Measurements from ENCODE around the gene ADPRHL1. TPM values are rescaled to one million over a fixed set of nuclear protein-coding genes. Genes with fewer than 3 reads are reported as not detected.

The ADPRHL1 gene
- total and polyA plus RNA-seq, 2 donors (not counting 3 experiments of a cell fraction or from before 2014, with no cell fraction given) = 0.52 to 0.97 TPM

DNA sequence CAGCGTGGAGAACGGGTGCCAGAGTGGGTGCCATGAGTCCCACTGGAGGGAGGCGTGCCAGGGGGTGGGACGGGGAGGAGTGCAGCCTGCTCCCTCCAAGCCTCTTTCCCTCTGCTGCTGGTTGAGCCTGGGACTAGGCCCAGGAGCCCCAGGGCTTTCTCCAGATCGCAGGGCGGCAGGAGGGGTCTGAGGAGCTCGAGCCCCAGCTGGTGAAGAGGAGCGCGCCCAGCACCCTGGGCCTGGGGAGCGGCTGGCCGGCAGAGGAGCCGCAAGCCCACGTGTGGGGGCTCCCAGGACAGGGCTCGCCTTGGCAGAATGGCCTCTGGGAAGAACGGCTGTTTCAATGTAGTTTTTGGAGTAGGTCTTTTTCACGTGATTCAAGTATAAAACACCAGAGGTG lies 49.4 kb upstream of the ADPRHL1 start:
- DNase-seq (ENCODE audit: low read depth, low spot score) = no peak
- no peak overlapping the region for H3K4me3 ChIP-seq (replicated peaks in 1 of 3; ENCODE audit: insufficient read depth in 1 of 3, low read depth in 1 of 3, low read length in 3 of 3)
- TF ChIP-seq EZH2 (IDR thresholded peaks at IDR 0.05; ENCODE audit: borderline replicate concordance, low read depth, low read length, severe bottlenecking) = no peak
- no peak for TF ChIP-seq POLR2AphosphoS5 (IDR thresholded peaks at IDR 0.05; ENCODE audit: insufficient read depth, low read depth, low read length)
- no peak for TF ChIP-seq FOS (IDR thresholded peaks at IDR 0.05; ENCODE audit: borderline replicate concordance, insufficient read depth, low read length)
- no peak for TF ChIP-seq POLR2A (IDR thresholded peaks at IDR 0.05; ENCODE audit: low read depth, low read length)
- TF ChIP-seq, protein P1, sequence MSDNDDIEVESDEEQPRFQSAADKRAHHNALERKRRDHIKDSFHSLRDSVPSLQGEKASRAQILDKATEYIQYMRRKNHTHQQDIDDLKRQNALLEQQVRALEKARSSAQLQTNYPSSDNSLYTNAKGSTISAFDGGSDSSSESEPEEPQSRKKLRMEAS (IDR thresholded peaks at IDR 0.05; ENCODE audit: insufficient read depth, insufficient read length) = no peak
- TF ChIP-seq, protein P2, sequence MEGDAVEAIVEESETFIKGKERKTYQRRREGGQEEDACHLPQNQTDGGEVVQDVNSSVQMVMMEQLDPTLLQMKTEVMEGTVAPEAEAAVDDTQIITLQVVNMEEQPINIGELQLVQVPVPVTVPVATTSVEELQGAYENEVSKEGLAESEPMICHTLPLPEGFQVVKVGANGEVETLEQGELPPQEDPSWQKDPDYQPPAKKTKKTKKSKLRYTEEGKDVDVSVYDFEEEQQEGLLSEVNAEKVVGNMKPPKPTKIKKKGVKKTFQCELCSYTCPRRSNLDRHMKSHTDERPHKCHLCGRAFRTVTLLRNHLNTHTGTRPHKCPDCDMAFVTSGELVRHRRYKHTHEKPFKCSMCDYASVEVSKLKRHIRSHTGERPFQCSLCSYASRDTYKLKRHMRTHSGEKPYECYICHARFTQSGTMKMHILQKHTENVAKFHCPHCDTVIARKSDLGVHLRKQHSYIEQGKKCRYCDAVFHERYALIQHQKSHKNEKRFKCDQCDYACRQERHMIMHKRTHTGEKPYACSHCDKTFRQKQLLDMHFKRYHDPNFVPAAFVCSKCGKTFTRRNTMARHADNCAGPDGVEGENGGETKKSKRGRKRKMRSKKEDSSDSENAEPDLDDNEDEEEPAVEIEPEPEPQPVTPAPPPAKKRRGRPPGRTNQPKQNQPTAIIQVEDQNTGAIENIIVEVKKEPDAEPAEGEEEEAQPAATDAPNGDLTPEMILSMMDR (IDR thresholded peaks at IDR 0.05; ENCODE audit: extremely low read depth in 1 of 2, insufficient read depth in 1 of 2, low read depth in 1 of 2, low read length in 2 of 2) = no peak
- peaks cover 38% of the 10 kb centered on the region for H3K79me2 ChIP-seq (ENCODE audit: control insufficient read depth, insufficient read depth, low read length)
- H2AFZ ChIP-seq (ENCODE audit: low read depth, low read length) = no peak overlapping the region
- no peak overlapping the region for H3K4me2 ChIP-seq (ENCODE audit: insufficient read depth, low read length)
- no peaks in the 10 kb centered on the region for H3K27me3 ChIP-seq (ENCODE audit: control insufficient read depth in 2 of 2, insufficient read depth in 2 of 2, low read length in 2 of 2)
- intact Hi-C loops (cut with micrococcal nuclease) (no loop called here), dilution Hi-C loops (cut with MboI; ENCODE audit: extremely low pct_ligation_motif_present, low sequenced_read_pairs) (no loop called here)
- H3K9ac ChIP-seq (replicated peaks; ENCODE audit: extremely low read depth, insufficient read depth, low read length) = no peak overlapping the region
- H3K4me1 ChIP-seq (ENCODE audit: control insufficient read depth, extremely low read depth, insufficient read depth, low read length) = no peaks in the 10 kb centered on the region
- H3K9me1 ChIP-seq (replicated peaks; ENCODE audit: control insufficient read depth, extremely low read depth, insufficient read depth, low read length) = no peaks in the 10 kb centered on the region
- peaks cover under 1% of the 10 kb centered on the region for H4K20me1 ChIP-seq (replicated peaks; ENCODE audit: control insufficient read depth, extremely low read depth, insufficient read depth, low read length)
- CTCF ChIA-PET = interaction anchor here (3.0 kb wide), 1 partner anchor 59 kb away, joined by 11 read pairs; no protein-coding TSS in a partner anchor
- BruUV-seq (replicated peaks) = no TSS peak
- POLR2A ChIA-PET = no interaction called here
- no peaks in the 10 kb centered on the region for H3K9me3 ChIP-seq (replicated peaks; ENCODE audit: control insufficient read depth, insufficient read depth, low read length)
- H3K36me3 ChIP-seq (ENCODE audit: control insufficient read depth in 2 of 2, extremely low read depth in 1 of 2, insufficient read depth in 2 of 2, low read length in 2 of 2) = peaks cover 24 to 43% of the 10 kb centered on the region in 2 experiments
- no peak overlapping the region for H3K27ac ChIP-seq (ENCODE audit: insufficient read depth, low read depth, low read length)
- no peak for FAIRE-seq

Measured in endothelial cell of umbilical vein (primary cell).